ENCODE data around the gene CLIC5.

DNA sequence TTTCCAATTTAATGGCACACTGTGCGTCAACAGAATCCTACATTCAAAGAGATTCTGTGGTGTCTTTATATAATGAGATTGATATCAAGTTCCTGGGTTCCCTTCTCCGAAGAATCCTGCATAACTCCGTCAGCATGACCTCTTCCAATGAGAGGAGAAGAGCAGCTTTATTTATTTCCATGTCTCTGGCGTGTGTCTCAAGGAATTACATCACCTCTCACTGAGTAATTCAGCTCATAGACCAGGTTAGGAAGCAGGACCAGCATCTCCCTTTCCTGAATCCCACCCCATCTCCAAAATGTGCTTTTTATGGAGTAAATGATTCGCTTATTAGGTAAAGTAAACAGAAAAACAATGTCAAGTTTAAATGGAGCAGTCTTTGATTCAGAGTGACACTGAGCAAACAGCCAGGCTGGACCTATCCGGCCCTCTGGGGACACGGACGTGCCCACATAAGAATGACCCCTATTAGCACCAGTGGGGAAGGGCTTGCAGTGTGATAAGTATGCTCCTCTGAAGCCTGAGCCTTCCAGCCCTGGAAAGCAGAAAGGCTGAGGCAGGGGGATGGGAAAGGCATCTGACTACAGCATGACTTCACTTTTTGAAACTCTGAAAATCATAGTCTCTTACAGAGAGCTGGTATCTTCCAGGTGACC, 165.2 kb downstream of the CLIC5 start:
- TF ChIP-seq POLR2A (IDR thresholded peaks at IDR 0.05) (no peak), CTCF (IDR thresholded peaks at IDR 0.05) (no peak)

Measured in adrenal gland (tissue), 5 donors.